Measurements from ENCODE around the gene MYO1D. TPM values are rescaled to one million over a fixed set of nuclear protein-coding genes. Genes with fewer than 3 reads are reported as not detected.

Gene MYO1D
- total and polyA plus RNA-seq, 5 experiments from 2014 or later = 1.3 to 9.7 (median 3.1) TPM

GRCh38 chr17:32516450-32516849 lies 360.5 kb downstream of the MYO1D start:
- Mint-ChIP-seq H3K27me3 (no peaks in the 10 kb centered on the region), H3K36me3 (no peaks in the 10 kb centered on the region), H3K4me1 (peaks cover 47 to 85% (median 83%) of the 10 kb centered on the region in 4 donors), H3K27ac (peak overlapping the region; percentile 72 to 98 (median 92)), H3K9me3 (no peaks in the 10 kb centered on the region), H3K4me3 (peak overlapping the region in 7 of 10 donors; percentile 29 to 82 (median 64))
- POLR2A ChIA-PET = interaction anchor here (0.9 to 36.8 kb wide), 4 partner anchors 10 to 55 kb away, joined by 3 to 889 read pairs (median 4); partner anchors contain the start of gene CDK5R1
- no peak for ATAC-seq
- no peak for DNase-seq

DNA sequence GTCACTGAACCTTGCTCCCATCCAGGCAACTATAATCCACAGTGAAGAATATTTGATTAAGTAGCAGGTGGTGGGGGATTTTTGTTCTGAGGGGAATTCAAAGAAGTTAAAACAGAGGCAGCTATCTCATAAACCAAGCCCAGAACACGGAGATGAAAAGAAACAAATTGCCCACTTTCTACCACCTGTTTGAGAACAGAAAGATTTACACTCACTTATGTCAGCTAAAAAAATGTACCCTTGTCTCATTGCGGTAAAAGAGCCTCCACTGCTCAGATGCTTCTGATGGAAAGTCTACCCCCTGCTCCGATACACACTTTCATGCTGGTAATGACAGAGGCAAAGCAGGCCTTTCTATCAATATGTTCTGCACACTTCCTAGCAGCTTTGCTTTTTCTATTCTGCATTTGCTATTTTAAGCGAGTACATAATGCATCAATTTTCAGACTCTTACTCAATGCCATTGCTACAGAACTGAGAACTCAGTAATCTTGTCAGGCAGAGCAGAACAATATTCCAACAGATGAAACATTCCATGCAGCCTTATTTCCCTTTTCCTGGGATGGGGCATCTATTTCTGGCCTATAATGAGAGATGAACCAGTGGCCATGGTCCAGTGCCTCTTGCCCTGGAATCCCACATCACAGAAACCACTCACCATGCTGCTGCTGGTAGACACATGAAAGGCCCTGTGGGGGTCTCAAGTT lies 361.1 kb downstream of the MYO1D start:
- H3K27ac Mint-ChIP-seq = peak overlapping the region; percentile 72 to 98 (median 92)
- no peaks in the 10 kb centered on the region for H3K27me3 Mint-ChIP-seq
- peak overlapping the region; percentile 17 to 82 (median 60) for H3K4me3 Mint-ChIP-seq
- POLR2A ChIA-PET = interaction anchor here (1.0 to 36.8 kb wide), 3 partner anchors 10 to 22 kb away, joined by 3 to 889 read pairs (median 5); partner anchors contain the start of gene CDK5R1
- H3K36me3 Mint-ChIP-seq = no peaks in the 10 kb centered on the region
- H3K9me3 Mint-ChIP-seq = no peaks in the 10 kb centered on the region
- ATAC-seq (peak; percentile 59 to 76), DNase-seq (peak in 7 of 10 donors; percentile 34 to 81 (median 47))
- H3K4me1 Mint-ChIP-seq = peaks cover 50 to 85% (median 83%) of the 10 kb centered on the region in 4 donors

DNA sequence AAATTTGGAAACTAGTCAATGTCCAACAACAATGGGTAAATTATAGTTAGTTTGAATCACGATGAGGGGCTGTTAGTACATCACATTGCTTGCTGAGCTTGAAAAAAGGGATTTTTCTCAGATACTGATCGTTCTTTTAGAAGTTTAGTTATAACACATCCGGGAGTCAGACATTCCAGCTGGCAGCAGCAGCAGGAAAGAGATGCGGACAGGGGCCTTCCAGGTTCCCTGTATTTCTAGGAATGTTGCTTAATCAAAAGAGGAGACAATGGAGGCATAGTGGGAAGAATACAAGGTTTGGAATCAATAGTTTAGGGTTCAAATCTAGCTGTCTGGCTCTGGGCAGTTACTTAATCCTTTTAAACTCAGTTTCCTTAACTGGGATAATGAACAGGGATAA lies 362.3 kb downstream of the MYO1D start:
- Mint-ChIP-seq H3K9me3 (no peaks in the 10 kb centered on the region), H3K4me3 (no peak overlapping the region), H3K36me3 (no peaks in the 10 kb centered on the region), H3K27me3 (no peaks in the 10 kb centered on the region), H3K4me1 (peaks cover 40 to 81% (median 77%) of the 10 kb centered on the region in 4 donors), H3K27ac (peak overlapping the region in 9 of 10 donors; percentile 52 to 98 (median 95))
- POLR2A ChIA-PET = interaction anchor here (0.6 to 36.8 kb wide), 2 partner anchors 21 to 53 kb away, joined by 4 to 889 read pairs; partner anchors contain the start of gene CDK5R1
- ATAC-seq (no peak), DNase-seq (no peak)

DNA sequence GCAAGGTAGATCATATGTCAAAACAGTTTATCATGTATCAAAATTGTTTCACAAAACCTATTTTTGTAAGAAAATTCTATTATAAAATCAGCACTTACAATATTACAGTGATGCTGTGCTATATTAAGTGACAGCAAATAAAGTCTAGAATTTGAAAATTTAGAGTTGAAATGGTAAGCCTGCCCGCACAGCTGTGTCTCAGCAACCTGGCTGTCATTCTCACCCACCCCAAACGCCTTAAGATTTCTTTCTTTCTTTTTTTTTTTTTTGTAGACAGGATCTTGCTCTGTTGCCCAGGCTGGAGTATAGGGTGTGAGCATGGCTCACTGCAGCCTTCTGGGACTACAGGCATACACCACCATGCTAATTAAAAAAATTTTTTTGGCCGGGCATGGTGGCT lies 363.3 kb downstream of the MYO1D start:
- no peaks in the 10 kb centered on the region for H3K27me3 Mint-ChIP-seq
- peak overlapping the region in 5 of 10 donors; percentile 3 to 87 (median 39) for H3K27ac Mint-ChIP-seq
- no peaks in the 10 kb centered on the region for H3K9me3 Mint-ChIP-seq
- ATAC-seq (no peak), DNase-seq (no peak)
- H3K4me1 Mint-ChIP-seq = peaks cover 38 to 83% (median 76%) of the 10 kb centered on the region in 4 donors
- no peak overlapping the region for H3K4me3 Mint-ChIP-seq
- POLR2A ChIA-PET = interaction anchor here (36.8 kb wide), 1 partner anchor 20 kb away, joined by 889 read pairs; the partner anchor contains the start of gene CDK5R1
- H3K36me3 Mint-ChIP-seq = no peaks in the 10 kb centered on the region

- no peak for DNase-seq
- H3K9me3 Mint-ChIP-seq = no peaks in the 10 kb centered on the region
- H3K4me1 Mint-ChIP-seq = peaks cover 33 to 83% (median 73%) of the 10 kb centered on the region in 4 donors
- no peak overlapping the region for H3K4me3 Mint-ChIP-seq
- H3K27ac Mint-ChIP-seq = peak overlapping the region in 1 of 10 donors; percentile 67
- no peaks in the 10 kb centered on the region for H3K36me3 Mint-ChIP-seq
- no peaks in the 10 kb centered on the region for H3K27me3 Mint-ChIP-seq
- POLR2A ChIA-PET = interaction anchor here (36.8 kb wide), 1 partner anchor 18 kb away, joined by 889 read pairs; the partner anchor contains the start of gene CDK5R1
- no peak for ATAC-seq
Measured at GRCh38 chr17:32512328-32512727, 364.6 kb downstream of the MYO1D start.

- POLR2A ChIA-PET = interaction anchor here (2.3 to 36.8 kb wide), 2 partner anchors 9 to 16 kb away, joined by 13 to 889 read pairs; partner anchors contain the start of gene CDK5R1
- H3K27ac Mint-ChIP-seq = peak overlapping the region in 4 of 10 donors; percentile 25 to 69 (median 55)
Measured at GRCh38 chr17:32510466-32510865, 366.5 kb downstream of the MYO1D start.

DNA sequence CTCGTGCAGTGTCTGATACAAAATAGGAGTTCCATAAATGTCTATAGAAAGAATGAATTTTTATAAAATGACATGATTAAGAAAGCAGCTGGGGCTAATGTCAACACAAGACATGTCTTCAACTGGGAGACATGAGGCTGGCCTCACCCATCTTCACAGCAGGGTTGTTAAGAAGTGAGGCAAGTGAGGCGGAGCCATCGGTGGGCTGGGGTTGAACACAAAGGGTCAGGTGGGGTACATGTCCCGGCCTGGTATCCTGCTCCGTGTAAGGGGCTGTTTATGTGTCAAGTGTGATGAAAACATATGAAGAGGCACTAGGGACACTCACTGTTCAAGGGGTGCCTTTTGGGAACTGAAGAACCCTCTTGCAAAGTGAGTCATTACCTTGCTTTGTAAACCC lies 368.0 kb downstream of the MYO1D start:
- POLR2A ChIA-PET = interaction anchor here (0.8 to 36.8 kb wide), 3 partner anchors 9 to 39 kb away, joined by 3 to 889 read pairs (median 6); partner anchors contain the start of gene CDK5R1
- H3K36me3 Mint-ChIP-seq = no peaks in the 10 kb centered on the region
- H3K4me1 Mint-ChIP-seq = peaks cover 35 to 86% (median 74%) of the 10 kb centered on the region in 4 donors
- ATAC-seq (no peak), DNase-seq (no peak)
- H3K4me3 Mint-ChIP-seq = peak overlapping the region in 3 of 10 donors; percentile 6 to 47 (median 29)
- no peaks in the 10 kb centered on the region for H3K9me3 Mint-ChIP-seq
- H3K27me3 Mint-ChIP-seq = no peaks in the 10 kb centered on the region
- H3K27ac Mint-ChIP-seq = peak overlapping the region; percentile 24 to 100 (median 76)

More at GRCh38 chr17:32510466-32510865, 366.5 kb downstream of the MYO1D start:
- ATAC-seq = no peak
- Mint-ChIP-seq H3K4me1 (peaks cover 29 to 82% (median 70%) of the 10 kb centered on the region in 4 donors), H3K4me3 (no peak overlapping the region), H3K27me3 (no peaks in the 10 kb centered on the region), H3K9me3 (no peaks in the 10 kb centered on the region), H3K36me3 (no peaks in the 10 kb centered on the region)
- DNase-seq = no peak

DNA sequence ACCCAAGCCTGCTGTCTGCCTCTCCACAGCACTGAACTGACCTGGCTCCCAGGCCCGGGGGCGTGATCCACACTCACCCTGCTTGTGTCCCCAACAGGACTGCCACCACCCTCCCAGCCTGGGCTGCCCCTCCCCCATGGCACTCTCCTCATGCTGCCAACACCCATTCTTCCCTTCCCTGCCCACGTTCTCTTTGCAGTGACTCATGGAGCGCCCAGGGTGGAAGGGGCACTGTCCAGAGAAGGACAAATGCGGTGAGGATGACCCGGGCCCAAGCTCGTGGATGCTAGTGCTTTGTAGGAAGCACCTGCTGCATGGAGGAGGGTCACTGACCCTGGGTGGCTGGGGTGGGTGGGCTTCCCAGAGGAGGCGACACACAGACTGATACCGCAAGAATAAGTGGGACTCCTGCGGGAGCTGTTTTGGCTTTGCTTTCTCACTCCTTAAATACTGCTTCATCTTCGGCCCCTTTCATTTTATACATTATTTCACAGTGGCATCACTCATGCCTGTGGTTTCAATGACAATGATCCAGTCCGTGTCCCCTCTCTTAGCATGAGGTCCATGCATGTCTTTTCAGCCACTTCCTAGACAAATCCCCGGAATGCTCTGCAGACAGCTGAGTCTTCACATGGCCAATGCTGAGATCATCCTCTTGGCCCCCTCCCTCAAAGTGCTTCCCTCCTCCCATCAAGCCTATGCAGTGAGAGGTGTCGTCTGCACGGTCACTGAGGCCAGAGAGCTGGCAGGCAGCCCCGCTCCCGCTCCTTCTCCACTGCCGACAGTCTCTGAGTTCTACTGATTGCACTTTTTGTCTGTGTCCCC lies 372.5 kb downstream of the MYO1D start:
- DNase-seq = no peak
- peak overlapping the region; percentile 53 to 84 (median 70) for H3K4me3 Mint-ChIP-seq
- POLR2A ChIA-PET = interaction anchor here (0.8 to 36.8 kb wide), 3 partner anchors 10 to 47 kb away, joined by 3 to 889 read pairs (median 889); partner anchors contain the start of gene CDK5R1
- H3K27me3 Mint-ChIP-seq = no peaks in the 10 kb centered on the region
- H3K4me1 Mint-ChIP-seq = peaks cover 36 to 92% (median 80%) of the 10 kb centered on the region in 4 donors
- no peaks in the 10 kb centered on the region for H3K36me3 Mint-ChIP-seq
- ATAC-seq = no peak
- H3K9me3 Mint-ChIP-seq = peaks cover 0 to 1% (median 0%) of the 10 kb centered on the region in 9 donors
- H3K27ac Mint-ChIP-seq = peak overlapping the region; percentile 97 to 100 (median 98)

- peak overlapping the region; percentile 97 to 100 (median 98) for H3K27ac Mint-ChIP-seq
- H3K27me3 Mint-ChIP-seq = no peaks in the 10 kb centered on the region
- H3K36me3 Mint-ChIP-seq = no peaks in the 10 kb centered on the region
- ATAC-seq = peak; percentile 93 to 95
- peak overlapping the region; percentile 43 to 84 (median 70) for H3K4me3 Mint-ChIP-seq
- peaks cover 0 to 1% (median 0%) of the 10 kb centered on the region in 9 donors for H3K9me3 Mint-ChIP-seq
- DNase-seq = peak in 9 of 10 donors; percentile 26 to 80 (median 56)
- H3K4me1 Mint-ChIP-seq = peaks cover 34 to 88% (median 73%) of the 10 kb centered on the region in 4 donors
- POLR2A ChIA-PET = interaction anchor here (0.8 to 36.8 kb wide), 3 partner anchors 9 to 48 kb away, joined by 3 to 889 read pairs (median 889); partner anchors contain the start of gene CDK5R1
Measured at GRCh38 chr17:32503251-32504165, 373.4 kb downstream of the MYO1D start.

- H3K4me3 Mint-ChIP-seq = peak overlapping the region; percentile 43 to 84 (median 70)
- ATAC-seq (no peak), DNase-seq (no peak)
- POLR2A ChIA-PET = interaction anchor here (22.8 to 36.8 kb wide), 2 partner anchors 9 to 13 kb away, joined by 889 read pairs; partner anchors contain the start of gene CDK5R1
- peaks cover 36 to 87% (median 74%) of the 10 kb centered on the region in 4 donors for H3K4me1 Mint-ChIP-seq
- peaks cover 0 to 1% (median 0%) of the 10 kb centered on the region in 9 donors for H3K9me3 Mint-ChIP-seq
- H3K36me3 Mint-ChIP-seq = no peaks in the 10 kb centered on the region
- peak overlapping the region; percentile 97 to 100 (median 98) for H3K27ac Mint-ChIP-seq
- H3K27me3 Mint-ChIP-seq = no peaks in the 10 kb centered on the region
Measured at GRCh38 chr17:32502710-32503109, 374.2 kb downstream of the MYO1D start.

GRCh38 chr17:32502013-32502412 lies 374.9 kb downstream of the MYO1D start:
- ATAC-seq = no peak
- POLR2A ChIA-PET = interaction anchor here (22.8 to 36.8 kb wide), 2 partner anchors 8 to 14 kb away, joined by 889 read pairs; partner anchors contain the start of gene CDK5R1
- Mint-ChIP-seq H3K9me3 (peaks cover 0 to 1% (median 0%) of the 10 kb centered on the region in 9 donors), H3K27ac (peak overlapping the region; percentile 91 to 100 (median 98)), H3K27me3 (no peaks in the 10 kb centered on the region), H3K4me1 (peaks cover 33 to 82% (median 70%) of the 10 kb centered on the region in 4 donors), H3K36me3 (no peaks in the 10 kb centered on the region), H3K4me3 (peak overlapping the region in 9 of 10 donors; percentile 46 to 84 (median 70))
- DNase-seq = no peak

Measured in naive thymus-derived CD8-positive, alpha-beta T cell (primary cell).